Measurements from ENCODE around the gene ALX3.
A peak's percentile ranks its signal among the peaks of the same experiment; 100 is the strongest.

ALX3 gene

GRCh38 chr1:110070671-110071242, at the start of gene ALX3:
Gene ALX3, minus strand, starts transcription at chr1:110070672. Its CDS starts 60 bp downstream, at chr1:110070612.
- DNase-seq (ENCODE audit: low spot score), result no peak

GRCh38 chr1:110119843-110120242, 49.4 kb upstream of the ALX3 start:
- no peak for DNase-seq (ENCODE audit: low spot score)

GRCh38 chr1:110118636-110119396, 48.3 kb upstream of the ALX3 start:
- DNase-seq (ENCODE audit: low spot score), result no peak

GRCh38 chr1:110114784-110115183, 44.3 kb upstream of the ALX3 start:
- DNase-seq (ENCODE audit: low spot score), result no peak

- no peak for DNase-seq (ENCODE audit: low spot score)
These were observed 43.7 kb upstream of the ALX3 start for GRCh38 chr1:110114173-110114572.

GRCh38 chr1:110113551-110113950, 43.1 kb upstream of the ALX3 start:
- DNase-seq (ENCODE audit: low spot score), result no peak

- DNase-seq (ENCODE audit: low spot score), result no peak
These were observed 42.2 kb upstream of the ALX3 start for GRCh38 chr1:110112656-110113055.

DNA sequence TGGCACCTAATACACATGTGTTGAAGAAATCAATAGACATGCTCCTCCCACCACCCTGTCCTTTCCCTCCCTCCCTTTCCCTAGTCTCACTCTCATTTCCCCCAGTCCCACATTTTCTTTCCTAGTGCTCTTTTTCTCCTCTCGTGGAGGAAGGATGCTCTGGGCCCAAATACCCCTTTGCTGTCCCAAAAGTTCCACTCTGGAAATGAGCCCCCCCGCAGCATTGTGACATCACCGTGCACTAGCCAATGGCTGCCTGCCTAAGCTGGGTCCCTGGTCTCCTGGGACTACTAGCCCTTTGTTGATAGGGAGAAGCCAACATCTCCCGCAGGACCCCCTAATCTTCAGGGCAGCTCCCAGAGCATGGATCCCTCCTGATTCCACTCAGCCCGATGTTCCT, 41.7 kb upstream of the ALX3 start, which contains the start of gene UBL4B:
Gene UBL4B (plus strand): TSS at position 301 of the 400 bp plus-strand sequence. CDS start 92 bp downstream, at position 393.
- DNase-seq (ENCODE audit: low spot score), result no peak

DNA sequence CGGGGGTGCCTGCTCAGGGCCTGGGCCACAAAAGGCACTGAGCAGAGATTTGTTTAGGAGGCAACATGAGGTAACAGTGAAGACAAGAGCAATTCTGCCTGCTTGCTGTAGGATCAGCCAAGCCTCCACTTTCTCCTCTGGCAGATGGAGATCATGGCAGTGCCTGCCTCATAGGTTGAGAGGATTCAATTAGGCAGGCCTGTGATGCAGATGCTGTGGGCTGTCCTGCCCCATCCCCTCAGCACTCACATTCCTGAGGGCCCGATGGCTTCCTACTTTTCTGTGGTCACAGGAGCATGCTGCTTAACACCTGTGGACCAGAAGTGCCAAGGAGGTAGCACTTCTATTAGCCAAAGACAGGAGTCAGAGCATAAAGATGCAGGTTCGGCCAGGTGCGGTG, 40.6 kb upstream of the ALX3 start:
- no peak for DNase-seq (ENCODE audit: low spot score)

- DNase-seq (ENCODE audit: low spot score), result no peak
These were observed 37.5 kb upstream of the ALX3 start for GRCh38 chr1:110107867-110108469.

- DNase-seq (ENCODE audit: low spot score), result peak; percentile 91
These were observed 35.8 kb upstream of the ALX3 start for GRCh38 chr1:110106013-110106941.

DNA sequence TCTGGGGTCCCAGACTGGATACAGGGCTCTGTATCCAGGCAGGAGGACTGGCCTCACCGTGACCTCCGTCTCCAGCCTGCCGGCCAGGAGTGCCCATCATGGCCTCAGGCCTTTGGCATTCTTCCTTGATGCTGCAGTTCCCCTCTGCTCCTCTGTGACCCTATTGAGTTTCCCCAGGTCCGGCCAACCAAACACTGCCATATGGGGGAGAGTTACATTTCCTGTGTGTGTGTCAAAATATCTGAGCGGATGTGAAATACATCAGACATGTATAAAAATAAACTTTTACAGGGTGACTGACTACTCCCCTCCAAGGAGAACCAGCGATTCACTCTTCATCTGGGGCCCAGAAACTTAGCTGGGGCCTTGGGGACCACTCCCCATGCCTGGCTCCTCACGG, 31.6 kb upstream of the ALX3 start:
- no peak for DNase-seq (ENCODE audit: low spot score)

DNA sequence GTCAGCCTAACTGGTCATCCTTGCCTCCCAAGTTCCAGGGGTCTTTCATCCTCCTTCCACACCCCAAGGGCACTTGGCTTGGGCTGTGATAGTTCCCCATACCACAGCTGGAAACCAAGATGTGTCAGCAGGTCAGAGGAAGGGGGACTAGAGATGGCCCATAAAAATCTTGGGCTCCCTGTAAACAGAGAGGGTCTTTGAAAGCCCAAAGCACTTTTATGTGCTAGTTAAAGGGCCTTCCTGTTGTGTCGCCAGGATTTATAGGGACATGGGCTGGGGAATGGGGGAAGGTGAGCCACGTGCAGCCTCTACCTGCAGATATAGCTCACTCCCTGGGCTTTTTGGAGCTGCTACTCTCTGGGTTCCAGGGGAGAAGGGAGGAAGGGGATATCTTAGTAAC, 29.9 kb upstream of the ALX3 start:
- DNase-seq (ENCODE audit: low spot score), result no peak

DNA sequence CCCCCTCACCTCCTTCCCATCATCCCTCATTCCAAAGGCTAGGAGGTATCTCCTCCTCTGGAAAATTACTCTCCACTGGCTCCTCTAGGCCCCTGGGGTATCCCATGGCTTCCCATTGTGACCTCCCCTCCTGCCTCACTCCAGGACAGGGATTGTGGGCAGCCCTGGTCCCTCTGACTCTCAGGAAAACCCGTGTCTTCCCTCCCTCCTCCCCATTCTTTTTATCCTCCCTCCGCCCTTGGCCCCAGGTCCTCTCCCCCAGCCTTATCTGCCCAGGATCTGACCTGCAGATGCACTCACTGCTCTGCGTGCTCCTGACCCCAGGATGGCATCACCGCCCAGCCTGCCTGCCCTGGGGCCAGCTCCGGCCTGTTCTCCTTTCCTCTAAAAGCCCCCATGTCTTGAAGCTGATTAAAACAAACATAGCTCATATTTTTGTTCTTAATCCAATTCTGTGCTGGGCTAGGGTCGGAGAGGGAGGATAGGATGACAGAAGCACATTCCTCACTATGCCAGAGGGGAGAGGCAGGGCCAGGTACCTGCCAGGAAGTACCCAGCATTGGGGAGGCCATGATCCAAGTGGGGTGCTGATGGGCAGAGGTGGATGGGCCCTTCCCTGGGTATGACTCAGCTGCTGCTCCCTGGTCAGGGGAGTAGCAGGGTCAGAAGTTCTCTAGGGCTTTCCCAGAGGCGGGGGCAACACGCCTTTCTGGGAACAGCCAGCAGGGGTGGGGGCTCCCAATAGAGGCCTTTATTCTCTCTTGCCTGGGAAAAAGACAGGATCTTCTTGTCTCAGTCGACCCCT, 28.0 kb upstream of the ALX3 start:
- DNase-seq (ENCODE audit: low spot score), result no peak

DNA sequence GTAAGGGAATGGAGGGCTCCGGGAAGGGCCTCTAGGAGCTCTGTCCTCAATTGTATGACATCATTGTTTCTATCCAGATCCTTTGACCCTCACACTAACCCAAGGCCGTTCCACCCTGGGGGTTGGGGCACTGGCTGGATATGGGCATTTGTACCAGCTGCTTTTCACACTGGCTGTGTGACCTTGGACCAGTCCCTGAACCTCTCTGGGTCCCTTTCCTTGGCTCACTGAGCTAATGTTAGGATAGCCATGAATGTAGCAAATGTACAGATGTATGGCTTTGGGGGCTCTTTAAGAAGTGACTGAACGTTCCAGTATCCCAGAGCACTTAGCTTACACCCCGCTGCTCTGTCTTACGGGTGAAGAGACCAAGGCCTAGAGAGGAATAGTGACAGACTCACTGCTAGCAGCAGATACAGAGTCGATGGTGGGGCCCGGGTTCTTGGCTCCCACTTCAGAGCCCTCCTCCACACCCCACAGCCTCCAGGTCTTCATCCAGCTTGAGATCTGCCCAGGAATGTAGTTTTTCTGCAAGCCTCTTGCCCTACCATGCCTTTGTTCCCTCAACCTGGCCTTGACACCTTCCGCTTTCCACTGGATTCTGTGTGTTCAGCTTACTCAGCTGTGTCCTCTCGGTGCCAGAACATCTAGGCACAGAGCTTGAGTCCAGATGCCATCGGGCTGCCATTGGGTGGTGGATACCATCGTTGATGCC, 27.2 kb upstream of the ALX3 start:
- no peak for DNase-seq (ENCODE audit: low spot score)

DNA sequence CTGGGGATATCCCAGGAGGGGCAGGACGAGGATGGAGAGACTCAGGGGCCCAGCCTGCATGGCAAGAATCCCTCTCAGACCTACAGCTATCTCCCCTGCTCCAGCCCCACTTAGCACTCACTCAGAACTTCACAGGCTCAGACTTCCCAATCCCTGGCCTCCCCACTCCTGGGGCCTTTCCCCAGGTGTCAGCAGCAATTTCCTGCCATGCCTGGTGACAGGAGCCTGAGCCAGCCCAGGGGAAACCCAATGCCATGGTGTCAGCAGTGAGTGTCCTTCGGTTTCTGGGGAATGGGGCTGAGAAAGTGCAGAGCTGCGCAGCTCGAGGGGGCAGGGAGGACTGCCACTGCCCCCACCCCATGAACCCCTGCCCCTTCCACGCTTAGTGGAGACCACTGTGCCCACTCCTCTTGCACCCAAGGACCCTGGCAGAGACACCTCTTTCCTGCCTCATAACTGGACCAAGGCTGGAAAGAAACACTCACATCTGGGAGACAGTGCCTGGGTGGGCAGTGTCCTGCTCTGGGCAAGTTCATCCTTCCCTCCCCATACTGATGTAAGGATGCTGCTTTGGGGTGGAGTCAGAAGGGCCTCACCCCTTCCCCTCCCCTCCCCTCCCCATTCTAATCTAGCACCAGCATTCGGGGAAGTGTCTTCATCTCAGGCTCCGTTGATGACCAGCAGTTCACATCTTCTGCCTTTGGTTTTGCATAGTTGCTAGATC, 24.6 kb upstream of the ALX3 start:
- DNase-seq (ENCODE audit: low spot score), result no peak

- DNase-seq (ENCODE audit: low spot score), result no peak
These were observed 22.5 kb upstream of the ALX3 start for GRCh38 chr1:110092991-110093390.

DNA sequence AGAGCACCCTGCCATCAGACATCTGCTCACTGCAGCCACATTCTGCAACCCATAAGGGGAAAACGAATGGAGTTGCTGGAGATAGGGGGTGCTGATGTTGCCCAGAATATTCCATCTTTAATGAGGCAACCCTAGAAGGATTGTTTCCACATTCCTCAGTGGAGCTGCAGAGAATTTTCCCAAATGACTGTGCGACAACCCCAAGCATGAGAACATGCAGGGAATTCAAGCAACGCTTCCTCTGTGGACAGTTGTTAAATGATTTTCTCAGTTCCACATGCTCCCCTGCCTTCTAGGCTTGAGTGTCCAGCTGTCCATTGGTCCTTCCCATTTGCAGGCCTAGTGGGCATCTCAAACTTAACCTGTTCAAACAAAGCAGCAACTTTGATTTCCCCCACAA, 21.3 kb upstream of the ALX3 start:
- no peak for DNase-seq (ENCODE audit: low spot score)

GRCh38 chr1:110091381-110091780, 20.9 kb upstream of the ALX3 start:
- no peak for DNase-seq (ENCODE audit: low spot score)
